HCT116 (cell line): ENCODE data around the gene CELF4. TPM values are rescaled to one million over a fixed set of nuclear protein-coding genes. Genes with fewer than 3 reads are reported as not detected.

Source experiments
- ATAC-seq: fragments of 200-7000 bp; cut with Tn5 transposase; 2 replicates; pipeline ENCODE4 v1.9.1; 2020; ENCODE audit warnings: mild to moderate bottlenecking, moderate library complexity
- BruUV-seq: library from RNA; stranded (reverse); fragments of 400-500 nt; replicated peaks from 2 replicates; lab custom pipeline; 2021; lab: Mats Ljungman, UMichigan
- CTCF ChIA-PET: fragments of 300-600 bp; sonication (Branson Sonifier 250); formaldehyde crosslinking; loops from one replicate; lab custom pipeline; 2021; ENCODE audit warnings: antibody characterized with exemption; lab: Charles Lee
- POLR2A ChIA-PET: fragments of 300-600, 350-600 bp; sonication (Branson Sonifier 250); formaldehyde crosslinking; loops from one replicate; lab custom pipeline; 2021; ENCODE audit warnings: antibody characterized with exemption; lab: Charles Lee
- RAD21 ChIA-PET, 2 experiments: fragments of 300-600 bp; sonication (Branson Sonifier 250); formaldehyde crosslinking; loops; one replicate each; lab custom pipeline; 2023; ENCODE audit warnings: low total read pairs in 2 of 2; ENCODE audit not compliant: uncharacterized antibody in 2 of 2, unreplicated experiment in 2 of 2, low non-redundant PET in 1 of 2; lab: Charles Lee
- DNase-seq: peaks from one replicate; pipeline ENCODE4 v3.0.0-alpha.2; 2010; ENCODE audit warnings: low read depth, low spot score
- H2AFZ ChIP-seq: fragments of 200-600 bp; shearing (Covaris generic), sonication (generic); 2 replicates; pipeline ENCODE4 v1.6.1; 2017; ENCODE audit warnings: low read depth, mixed run types, mixed read lengths, antibody characterized with exemption, low read length; ENCODE audit not compliant: poor library complexity, severe bottlenecking
- H3K27ac ChIP-seq: 2 replicates; pipeline ENCODE4 v1.5.1; 2012; ENCODE audit warnings: low read depth, low read length
- H3K27me3 ChIP-seq: fragments of 200-600 bp; sonication (generic); 2 replicates; pipeline ENCODE4 v1.6.1; 2016; ENCODE audit warnings: mixed run types, low read length, mixed read lengths; ENCODE audit not compliant: insufficient read depth
- H3K36me3 ChIP-seq, 2 experiments: fragments of 200-500 bp in 1 of 2; fragments of 200-600 bp in 1 of 2; sonication (Bioruptor generic) in 1 of 2; sonication (generic) in 1 of 2; 2 replicates each; pipeline versions ENCODE4 v1.5.1 to v1.6.1; 2014 to 2016; ENCODE audit warnings: low read length in 2 of 2, inconsistent platforms in 1 of 2, mixed read lengths in 1 of 2, mixed run types in 1 of 2; ENCODE audit not compliant: insufficient read depth in 2 of 2, control insufficient read depth in 1 of 2
- H3K4me1 ChIP-seq, 2 experiments: fragments of 200-600 bp in 1 of 2; sonication (generic) in 1 of 2; 2 replicates each; pipeline versions ENCODE4 v1.5.1 to v1.6.1; 2012 to 2017; ENCODE audit warnings: low read length in 2 of 2, inconsistent platforms in 1 of 2, mild to moderate bottlenecking in 1 of 2, mixed read lengths in 1 of 2, mixed run types in 1 of 2, moderate library complexity in 1 of 2; ENCODE audit not compliant: insufficient read depth in 2 of 2, control insufficient read depth in 1 of 2
- H3K4me2 ChIP-seq: fragments of 200-600 bp; sonication (generic); 2 replicates; pipeline ENCODE4 v1.6.1; 2017; ENCODE audit warnings: mixed run types, low read length, mixed read lengths
- H3K4me3 ChIP-seq, 2 experiments: fragments of 200-600 bp in 1 of 2; sonication (generic) in 1 of 2; replicated peaks in 1 of 2; 2 replicates each; pipeline ENCODE4 v1.5.1; 2011 to 2016; ENCODE audit warnings: low read length in 2 of 2, control low read depth in 1 of 2, low read depth in 1 of 2, mild to moderate bottlenecking in 1 of 2, mixed read lengths in 1 of 2, mixed run types in 1 of 2
- H3K79me2 ChIP-seq: fragments of 200-600 bp; sonication (generic); 2 replicates; pipeline ENCODE4 v1.6.1; 2017; ENCODE audit warnings: mild to moderate bottlenecking, mixed run types, low read length, moderate library complexity, mixed read lengths; ENCODE audit not compliant: insufficient read depth
- H3K9ac ChIP-seq: fragments of 200-600 bp; sonication (generic); 2 replicates; pipeline ENCODE4 v1.6.1; 2016; ENCODE audit warnings: low read length, mixed read lengths
- H3K9me2 ChIP-seq: fragments of 200-600 bp; sonication (generic), shearing (Covaris generic); 2 replicates; pipeline ENCODE4 v1.6.1; 2017; ENCODE audit warnings: mixed run types, mild to moderate bottlenecking, moderate library complexity; ENCODE audit not compliant: insufficient read depth
- H3K9me3 ChIP-seq, 2 experiments: fragments of 200-500 bp in 1 of 2; fragments of 200-600 bp in 1 of 2; sonication (Bioruptor generic) in 1 of 2; sonication (generic) in 1 of 2; 2 replicates each; pipeline ENCODE4 v1.6.1; 2014 to 2017; ENCODE audit warnings: low read length in 2 of 2, mixed read lengths in 2 of 2, inconsistent platforms in 1 of 2, low read depth in 1 of 2, mild to moderate bottlenecking in 1 of 2, mixed run types in 1 of 2, moderate library complexity in 1 of 2; ENCODE audit not compliant: control insufficient read depth in 1 of 2, insufficient read depth in 1 of 2
- H4K20me1 ChIP-seq: fragments of 200-600 bp; sonication (generic), shearing (Covaris generic); 2 replicates; pipeline ENCODE4 v1.6.1; 2017; ENCODE audit warnings: mixed run types, mild to moderate bottlenecking, moderate library complexity; ENCODE audit not compliant: insufficient read depth
- CBX3 ChIP-seq: IDR thresholded peaks from 2 replicates; pipeline ENCODE4 v1.6.1; 2012; ENCODE audit warnings: low read depth
- CEBPB ChIP-seq: IDR thresholded peaks from 2 replicates; pipeline ENCODE4 v1.6.1; 2012; ENCODE audit warnings: low read depth
- EGR1 ChIP-seq: IDR thresholded peaks from 2 replicates; pipeline ENCODE4 v1.6.1; 2012; ENCODE audit warnings: low read depth
- ELF1 ChIP-seq: IDR thresholded peaks from 2 replicates; pipeline ENCODE4 v1.6.1; 2012; ENCODE audit warnings: low read depth, borderline replicate concordance
- EZH2 ChIP-seq: fragments of 200-600 bp; sonication (generic); IDR thresholded peaks from 2 replicates; pipeline ENCODE4 v1.6.1; 2017; ENCODE audit warnings: antibody characterized with exemption, mixed run types
- JUND ChIP-seq: IDR thresholded peaks from 2 replicates; pipeline ENCODE4 v1.6.1; 2012
- POLR2A ChIP-seq: IDR thresholded peaks from 2 replicates; pipeline ENCODE4 v1.7.0; 2011; ENCODE audit warnings: borderline replicate concordance; ENCODE audit not compliant: insufficient read depth, insufficient read length; ENCODE audit errors: extremely low read depth
- RAD21 ChIP-seq: IDR thresholded peaks from 2 replicates; pipeline ENCODE4 v1.6.1; 2012; ENCODE audit warnings: low read depth, mild to moderate bottlenecking
- SIN3A ChIP-seq: IDR thresholded peaks from 2 replicates; pipeline ENCODE4 v1.6.1; 2012; ENCODE audit warnings: low read depth
- TCF7L2 ChIP-seq: IDR thresholded peaks from 2 replicates; pipeline ENCODE4 v1.7.0; 2011; ENCODE audit warnings: borderline replicate concordance, inconsistent platforms; ENCODE audit not compliant: insufficient read depth, insufficient read length; ENCODE audit errors: extremely low read depth
- ZNF274 ChIP-seq: fragments of 200-500 bp; sonication (Bioruptor generic); IDR thresholded peaks from 2 replicates; pipeline ENCODE4 v1.6.1; 2014; ENCODE audit warnings: mild to moderate bottlenecking, low read depth, low read length, inconsistent platforms
- intact Hi-C: fragments of 100-400 bp; cut with micrococcal nuclease; formaldehyde crosslinking; loops from 2 replicates; pipeline ENCODE4 v1.10.0; 2022
- total RNA-seq: library from RNA; stranded (reverse); gene quantifications from one replicate; pipeline ENCODE4 v1.2.1, GENCODE V29; 2021; ENCODE audit not compliant: unreplicated experiment

Gene CELF4
- total RNA-seq, 1 experiment from 2014 or later: not detected

DNA sequence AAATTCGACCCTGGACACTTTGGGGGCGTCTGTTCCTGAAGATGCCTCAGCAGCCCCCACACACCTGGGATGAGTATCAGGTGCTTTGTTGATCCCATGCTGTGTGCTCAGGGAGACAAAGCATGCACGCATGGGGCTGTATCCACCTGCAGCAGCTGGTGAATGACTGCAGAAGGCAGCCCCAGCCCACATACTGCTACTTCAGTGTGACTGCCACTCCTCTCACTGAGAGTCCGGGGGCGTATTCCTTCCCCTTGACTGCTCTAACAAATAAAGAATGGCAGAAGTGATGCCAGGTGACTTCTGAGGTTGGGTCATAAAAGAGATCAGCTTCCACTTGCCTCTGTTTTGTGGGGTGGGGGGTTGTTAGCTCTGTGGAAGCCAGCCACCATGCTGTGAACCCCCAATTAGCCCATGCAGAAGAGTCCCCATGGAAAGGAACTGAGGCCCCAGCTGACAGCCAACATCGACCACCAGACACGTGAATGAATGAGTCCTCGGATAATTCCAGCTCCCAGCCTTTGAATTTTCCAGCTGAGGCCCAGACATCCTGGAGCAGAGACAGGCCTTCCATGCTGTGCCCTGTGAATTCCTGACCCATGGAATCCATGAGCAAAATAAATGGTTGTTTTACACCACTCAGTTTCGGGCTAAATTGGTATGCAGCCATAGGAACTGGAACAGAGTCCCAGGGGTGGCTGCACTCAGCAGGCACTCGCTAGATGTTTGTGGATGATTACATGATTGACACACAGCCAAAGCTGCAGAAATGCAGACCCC, 289.3 kb downstream of the CELF4 start:
- Histone ChIP-seq H3K4me1 (no peaks in the 10 kb centered on the region), H4K20me1 (no peaks in the 10 kb centered on the region), H3K9me2 (no peaks in the 10 kb centered on the region), H3K9me3 (no peaks in the 10 kb centered on the region), H3K36me3 (no peaks in the 10 kb centered on the region), H3K4me3 (no peak overlapping the region), H3K27ac (no peak overlapping the region), H3K27me3 (peaks cover 28% of the 10 kb centered on the region), H3K9ac (no peak overlapping the region), H3K4me2 (no peak overlapping the region), H3K79me2 (no peaks in the 10 kb centered on the region), H2AFZ (no peak overlapping the region)
- BruUV-seq: no TSS peak
- TF ChIP-seq CEBPB (no peak), TCF7L2 (no peak), RAD21 (no peak), EZH2 (no peak), JUND (no peak), CBX3 (no peak)
- DNase-seq: no peak
- POLR2A ChIA-PET: no interaction called here
- RAD21 ChIA-PET: no interaction called here
- no peak for ATAC-seq
- intact Hi-C loops: no loop called here
- CTCF ChIA-PET: no interaction called here

- Histone ChIP-seq H3K4me2 (no peak overlapping the region), H3K79me2 (no peaks in the 10 kb centered on the region), H4K20me1 (no peaks in the 10 kb centered on the region), H3K9me2 (no peaks in the 10 kb centered on the region), H3K27me3 (peaks cover 18% of the 10 kb centered on the region), H3K9me3 (no peaks in the 10 kb centered on the region)
- DNase-seq: no peak
- POLR2A ChIA-PET: no interaction called here
- no peak for ATAC-seq
- intact Hi-C loops: no loop called here
- TF ChIP-seq POLR2A (no peak), ZNF274 (no peak), EGR1 (no peak), SIN3A (no peak), ELF1 (no peak)
- TF ChIP-seq, all 23 proteins: peak for 0
- ChIA-PET RAD21 (no interaction called here), CTCF (no interaction called here)
- H3K36me3 ChIP-seq: no peaks in the 10 kb centered on the region
- H2AFZ ChIP-seq: no peak overlapping the region
- BruUV-seq: no TSS peak
- H3K9ac ChIP-seq: no peak overlapping the region
- no peaks in the 10 kb centered on the region for H3K4me1 ChIP-seq
- no peak overlapping the region for H3K4me3 ChIP-seq
- H3K27ac ChIP-seq: no peak overlapping the region
These were observed 290.3 kb downstream of the CELF4 start for GRCh38 chr18:37275237-37275741.
